Mucosa of descending colon (tissue), 3 donors: ENCODE results near the gene MNT. TPM values are rescaled to one million over a fixed set of nuclear protein-coding genes. Genes with fewer than 3 reads are reported as not detected.
A peak's percentile ranks its signal among the peaks of the same experiment; 100 is the strongest.

Experiments
- ATAC-seq: fragments of 200-7000 bp; cut with Tn5 transposase; one replicate; pipeline ENCODE4 v1.9.1; 2020; ENCODE audit warnings: mild to moderate bottlenecking, moderate library complexity
- DNase-seq, 3 donors: peaks; one replicate each; pipeline ENCODE4 v3.0.0-alpha.2; 2020
- H3K36me3 ChIP-seq: fragments of 200-600 bp; one replicate; pipeline ENCODE4 v1.8.0; 2021; ENCODE audit warnings: low read depth, mild to moderate bottlenecking
- H3K4me1 ChIP-seq: fragments of 200-600 bp; one replicate; pipeline ENCODE4 v1.8.0; 2021; ENCODE audit warnings: low read depth, mild to moderate bottlenecking
- H3K4me3 ChIP-seq: fragments of 200-600 bp; one replicate; pipeline ENCODE4 v1.8.0; 2021; ENCODE audit warnings: mild to moderate bottlenecking
- H3K9me3 ChIP-seq: fragments of 200-600 bp; one replicate; pipeline ENCODE4 v1.8.0; 2021; ENCODE audit warnings: mild to moderate bottlenecking
- intact Hi-C, 2 donors: fragments of 100-400 bp; cut with DNase I in 1 of 2; cut with micrococcal nuclease in 1 of 2; formaldehyde crosslinking; loops; one replicate each; pipeline versions ENCODE4 v1.11.0 to v1.11.1; 2022; cut with DNase I, micrococcal nuclease
- total RNA-seq, 3 donors: library from RNA; stranded (reverse); fragmentation: NEBNext Ultra II Directional in 2 of 3; extraction: Animal tissue kit (Norgen Biotek cat#: 25700) in 2 of 3; gene quantifications; one replicate each; pipeline versions ENCODE4 v1.2.1 to v1.2.4, GENCODE V29; 2021 to 2023
- TF ChIP-seq, protein P1 (sequence below): fragments of 200-600 bp; IDR thresholded peaks from one replicate; pipeline ENCODE4 v1.8.0; 2022; ENCODE audit warnings: antibody characterized with exemption, mild to moderate bottlenecking
- donor health status: DM: no; HTN: no; CAD: no; lungs with moderate emphysema.
- donor health status: DM: no; HTN: no; CAD: no.
- donor health status: DM: no; HTN: yes; CAD: no.

MNT gene
- total RNA-seq, 3 donors from 2014 or later: 22.8 to 39.1 (median 25.2) TPM

DNA sequence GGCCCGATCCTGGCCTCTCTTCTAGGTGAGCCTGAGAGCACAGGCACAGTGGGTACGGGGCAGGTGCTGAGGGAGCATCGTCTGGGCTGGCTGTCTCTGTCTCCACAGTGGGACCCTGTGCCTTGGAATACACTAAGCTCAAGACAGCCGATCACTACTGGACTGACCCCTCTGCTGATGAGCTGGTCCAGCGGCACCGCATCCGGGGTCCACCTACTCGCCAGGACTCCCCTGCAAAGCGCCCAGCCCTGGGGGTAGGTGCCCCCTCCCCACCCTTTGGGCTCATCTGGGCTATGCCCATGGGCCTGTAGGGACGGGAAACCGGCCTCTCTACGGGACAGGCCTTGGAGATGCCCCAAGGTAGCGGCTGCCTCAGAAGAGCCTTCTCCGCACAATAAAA is 38.0 kb downstream of the MNT start:
- ATAC-seq: no peak
- intact Hi-C loops: no loop called here
- Histone ChIP-seq H3K4me3 (no peak overlapping the region), H3K36me3 (no peaks in the 10 kb centered on the region), H3K9me3 (no peaks in the 10 kb centered on the region), H3K4me1 (no peaks in the 10 kb centered on the region)
- no peak for DNase-seq
- TF ChIP-seq, protein P1, sequence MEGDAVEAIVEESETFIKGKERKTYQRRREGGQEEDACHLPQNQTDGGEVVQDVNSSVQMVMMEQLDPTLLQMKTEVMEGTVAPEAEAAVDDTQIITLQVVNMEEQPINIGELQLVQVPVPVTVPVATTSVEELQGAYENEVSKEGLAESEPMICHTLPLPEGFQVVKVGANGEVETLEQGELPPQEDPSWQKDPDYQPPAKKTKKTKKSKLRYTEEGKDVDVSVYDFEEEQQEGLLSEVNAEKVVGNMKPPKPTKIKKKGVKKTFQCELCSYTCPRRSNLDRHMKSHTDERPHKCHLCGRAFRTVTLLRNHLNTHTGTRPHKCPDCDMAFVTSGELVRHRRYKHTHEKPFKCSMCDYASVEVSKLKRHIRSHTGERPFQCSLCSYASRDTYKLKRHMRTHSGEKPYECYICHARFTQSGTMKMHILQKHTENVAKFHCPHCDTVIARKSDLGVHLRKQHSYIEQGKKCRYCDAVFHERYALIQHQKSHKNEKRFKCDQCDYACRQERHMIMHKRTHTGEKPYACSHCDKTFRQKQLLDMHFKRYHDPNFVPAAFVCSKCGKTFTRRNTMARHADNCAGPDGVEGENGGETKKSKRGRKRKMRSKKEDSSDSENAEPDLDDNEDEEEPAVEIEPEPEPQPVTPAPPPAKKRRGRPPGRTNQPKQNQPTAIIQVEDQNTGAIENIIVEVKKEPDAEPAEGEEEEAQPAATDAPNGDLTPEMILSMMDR: no peak

DNA sequence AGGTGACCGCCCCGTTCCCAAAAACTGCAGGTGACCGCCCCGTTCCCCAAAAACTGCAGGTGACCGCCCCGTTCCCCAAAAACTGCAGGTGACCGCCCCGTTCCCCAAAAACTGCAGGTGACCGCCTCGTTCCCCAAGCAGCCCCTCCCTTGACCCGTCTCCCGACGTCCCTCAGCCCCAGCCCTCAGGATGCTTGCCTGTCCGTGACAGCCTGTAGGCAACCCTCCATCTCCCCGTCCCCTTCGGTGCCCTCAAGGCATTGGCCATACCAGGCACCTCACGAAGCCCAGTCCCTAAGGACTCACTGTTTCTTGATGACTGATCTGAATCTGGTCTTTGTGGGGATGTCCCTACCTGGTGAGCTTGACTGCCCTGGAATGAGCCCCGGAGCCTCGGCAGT is 38.4 kb downstream of the MNT start:
- Histone ChIP-seq H3K36me3 (no peaks in the 10 kb centered on the region), H3K9me3 (no peaks in the 10 kb centered on the region), H3K4me1 (no peaks in the 10 kb centered on the region), H3K4me3 (no peak overlapping the region)
- DNase-seq (no peak), ATAC-seq (no peak)
- intact Hi-C loops: no loop called here
- TF ChIP-seq, protein P1: no peak

DNA sequence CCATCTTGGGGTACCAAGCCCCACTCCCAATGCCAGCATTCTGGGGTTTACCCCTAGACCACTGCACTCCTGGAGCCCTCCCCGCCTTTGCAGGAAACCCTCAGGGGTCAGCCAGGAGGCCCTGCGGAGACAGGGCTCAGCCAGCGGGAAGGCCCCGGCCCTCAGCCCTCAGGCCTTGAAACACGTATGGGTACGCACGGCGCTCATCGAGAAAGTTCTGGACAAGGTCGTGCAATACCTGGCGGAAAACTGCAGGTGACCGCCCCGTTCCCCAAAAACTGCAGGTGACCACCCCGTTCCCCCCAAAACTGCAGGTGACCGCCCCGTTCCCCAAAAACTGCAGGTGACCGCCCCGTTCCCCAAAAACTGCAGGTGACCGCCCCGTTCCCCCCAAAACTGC is 38.8 kb downstream of the MNT start:
- ATAC-seq (no peak), DNase-seq (no peak)
- intact Hi-C loops: no loop called here
- no peak overlapping the region for H3K4me3 ChIP-seq
- H3K4me1 ChIP-seq: no peaks in the 10 kb centered on the region
- TF ChIP-seq, protein P1: no peak
- H3K9me3 ChIP-seq: no peaks in the 10 kb centered on the region
- H3K36me3 ChIP-seq: no peaks in the 10 kb centered on the region

DNA sequence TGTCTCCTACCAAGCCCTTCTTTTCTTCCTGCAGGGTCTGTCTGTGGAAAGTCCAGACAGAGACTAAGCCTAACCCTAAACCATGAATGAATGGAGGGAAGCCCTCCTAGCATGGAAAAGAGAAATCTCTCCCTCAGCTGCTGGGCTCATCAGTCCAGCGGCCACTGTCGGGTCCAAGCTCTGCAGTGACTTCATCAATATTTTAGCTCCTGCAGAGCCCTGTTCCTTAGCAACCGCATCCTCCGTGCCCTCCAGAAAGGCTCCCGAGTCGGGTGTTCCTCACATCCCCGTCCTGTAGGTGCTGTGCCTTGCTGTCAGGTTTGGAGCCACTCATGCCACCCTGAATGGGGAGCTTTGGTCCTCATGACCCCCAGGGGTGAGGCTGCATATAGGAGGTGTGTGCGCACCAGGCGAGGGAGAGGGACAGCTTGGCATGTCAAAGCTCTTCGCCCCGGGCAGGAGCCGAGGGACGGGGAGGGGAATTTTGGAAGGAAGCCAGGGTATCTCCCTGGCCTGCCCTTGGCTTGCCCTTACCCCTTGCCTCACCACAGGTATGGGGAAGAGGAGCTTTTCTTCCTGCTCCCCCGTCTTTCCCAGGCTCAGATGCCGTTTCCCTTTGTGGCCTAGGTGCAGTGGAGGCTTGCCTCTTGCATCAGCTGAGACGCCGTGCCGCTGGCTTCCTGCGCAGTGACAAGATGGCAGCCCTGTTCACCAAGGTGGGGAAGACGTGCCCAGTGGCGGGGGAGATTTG is 39.7 kb downstream of the MNT start:
- H3K9me3 ChIP-seq: no peaks in the 10 kb centered on the region
- H3K4me1 ChIP-seq: no peaks in the 10 kb centered on the region
- no peak overlapping the region for H3K4me3 ChIP-seq
- intact Hi-C loops: no loop called here
- TF ChIP-seq, protein P1: no peak
- no peak for DNase-seq
- no peak for ATAC-seq
- H3K36me3 ChIP-seq: no peaks in the 10 kb centered on the region

DNA sequence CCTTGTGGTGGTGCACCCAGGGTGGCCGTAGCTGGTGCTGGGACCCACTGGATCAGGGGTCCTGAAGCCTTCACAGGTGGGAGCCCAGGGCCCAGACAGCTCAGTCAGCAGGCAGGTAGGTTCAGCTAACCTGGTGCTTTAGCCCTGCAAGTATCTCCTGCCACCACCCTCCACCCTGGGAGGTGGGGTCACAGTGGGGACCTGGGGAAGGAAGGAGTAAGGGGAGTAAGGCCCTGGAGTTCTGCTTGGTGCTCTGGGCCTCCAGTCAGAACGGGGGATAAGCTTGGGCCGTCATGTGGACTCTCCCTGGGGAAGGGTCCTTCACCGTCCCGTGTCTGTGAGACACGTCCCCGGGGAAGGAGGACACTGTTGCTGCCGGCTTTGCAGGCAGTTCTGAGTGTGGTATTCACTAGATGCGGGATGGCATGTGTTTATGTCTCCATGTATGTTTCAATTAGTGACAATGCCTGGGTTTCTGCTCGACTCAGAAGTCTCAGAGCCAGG is 42.9 kb downstream of the MNT start:
- H3K36me3 ChIP-seq: no peaks in the 10 kb centered on the region
- intact Hi-C loops: no loop called here
- no peak for ATAC-seq

More for the DNA sequence above, 42.9 kb downstream of the MNT start:
- no peaks in the 10 kb centered on the region for H3K4me1 ChIP-seq
- H3K9me3 ChIP-seq: no peaks in the 10 kb centered on the region
- no peak overlapping the region for H3K4me3 ChIP-seq
- TF ChIP-seq, protein P1: no peak
- DNase-seq: peak in 1 of 3 donors; percentile 34
